HEK293 (cell line): ENCODE results near the gene RASGEF1B.
A peak's percentile ranks its signal among the peaks of the same experiment; 100 is the strongest.

ENCODE experiments used
- CTCF ChIA-PET: fragments of 350-600 bp; formaldehyde crosslinking; extraction: SDS; loops from one replicate; lab custom pipeline; 2021; ENCODE audit warnings: antibody characterized with exemption; lab: Yijun Ruan, JAX
- POLR2A ChIA-PET: fragments of 300-600 bp; formaldehyde crosslinking; extraction: SDS; loops from one replicate; lab custom pipeline; 2020; ENCODE audit warnings: antibody characterized with exemption, inconsistent platforms; lab: Yijun Ruan, JAX
- H3K27ac ChIP-seq: fragments of 200-500 bp; sonication (Bioruptor generic); 2 replicates; pipeline ENCODE4 v1.5.1; 2014; ENCODE audit warnings: low read depth, low read length, control low read depth, inconsistent platforms; ENCODE audit errors: extremely low read depth
- H3K36me3 ChIP-seq, 2 experiments: fragments of 200-500 bp in 1 of 2; sonication (Bioruptor generic) in 1 of 2; 1 replicate in 1 of 2; 2 replicates in 1 of 2; pipeline ENCODE4 v1.5.1; 2014 to 2017; ENCODE audit warnings: inconsistent platforms in 2 of 2, low read length in 2 of 2; ENCODE audit not compliant: control insufficient read depth in 2 of 2, insufficient read depth in 1 of 2
- H3K4me1 ChIP-seq: fragments of 200-500 bp; sonication (Bioruptor generic); 2 replicates; pipeline ENCODE4 v1.5.1; 2014; ENCODE audit warnings: mild to moderate bottlenecking, low read length, inconsistent platforms; ENCODE audit not compliant: control insufficient read depth, insufficient read depth
- H3K4me3 ChIP-seq: 2 replicates; pipeline ENCODE4 v1.5.1; 2011; ENCODE audit warnings: low read depth, mild to moderate bottlenecking, control low read depth, low read length, moderate library complexity
- H3K9me3 ChIP-seq: fragments of 200-500 bp; sonication (Bioruptor generic); 2 replicates; pipeline ENCODE4 v1.5.1; 2014; ENCODE audit warnings: low read depth, low read length, inconsistent platforms; ENCODE audit not compliant: control insufficient read depth, insufficient read depth
- FEZF1 ChIP-seq: fragments of 450-650 bp; formaldehyde crosslinking; IDR thresholded peaks from 2 replicates; pipeline ENCODE4 v1.5.1; 2016; ENCODE audit warnings: missing biosample characterization, missing genetic modification characterization
- KLF16 ChIP-seq: fragments of 450-650 bp; formaldehyde crosslinking; IDR thresholded peaks from 2 replicates; pipeline ENCODE4 v1.5.1; 2017; ENCODE audit warnings: missing biosample characterization, missing genetic modification characterization
- MEIS1 ChIP-seq: sonication (generic); formaldehyde crosslinking; IDR thresholded peaks from 2 replicates; pipeline ENCODE4 v1.8.1; 2022; ENCODE audit warnings: missing genetic modification reagents, mild to moderate bottlenecking, borderline replicate concordance
- TCF7L2 ChIP-seq: IDR thresholded peaks from 2 replicates; pipeline ENCODE4 v1.6.1; 2011; ENCODE audit warnings: low read depth, mild to moderate bottlenecking, inconsistent platforms, low read length, moderate library complexity, borderline replicate concordance
- ZNF510 ChIP-seq: fragments of 450-650 bp; formaldehyde crosslinking; IDR thresholded peaks from 2 replicates; pipeline ENCODE4 v1.5.1; 2018; ENCODE audit warnings: mild to moderate bottlenecking, missing genetic modification characterization, missing biosample characterization; ENCODE audit not compliant: insufficient replicate concordance
- ZNF654 ChIP-seq: fragments of 450-650 bp; formaldehyde crosslinking; IDR thresholded peaks from 2 replicates; pipeline ENCODE4 v1.5.1; 2016; ENCODE audit warnings: low read depth, missing biosample characterization, missing genetic modification characterization
- ZNF660 ChIP-seq: fragments of 450-650 bp; IDR thresholded peaks from 2 replicates; pipeline ENCODE4 v1.5.1; 2018; ENCODE audit warnings: missing biosample characterization, mild to moderate bottlenecking, missing genetic modification characterization
- TF ChIP-seq, protein P1 (sequence below): fragments of 450-650 bp; formaldehyde crosslinking; IDR thresholded peaks from 2 replicates; pipeline ENCODE4 v1.5.1; 2016; ENCODE audit warnings: missing biosample characterization, missing genetic modification characterization
- TF ChIP-seq, protein P2 (sequence below): fragments of 450-650 bp; formaldehyde crosslinking; IDR thresholded peaks from 2 replicates; pipeline ENCODE4 v1.5.1; 2016; ENCODE audit warnings: missing biosample characterization, missing genetic modification characterization
- TF ChIP-seq, protein P3 (sequence below): fragments of 450-650 bp; formaldehyde crosslinking; IDR thresholded peaks from 2 replicates; pipeline ENCODE4 v1.5.1; 2016; ENCODE audit warnings: missing biosample characterization, missing genetic modification characterization
- TF ChIP-seq, protein P4 (sequence below): fragments of 450-650 bp; formaldehyde crosslinking; IDR thresholded peaks from 2 replicates; pipeline ENCODE4 v1.5.1; 2017; ENCODE audit warnings: missing biosample characterization, missing genetic modification characterization

Gene RASGEF1B

DNA sequence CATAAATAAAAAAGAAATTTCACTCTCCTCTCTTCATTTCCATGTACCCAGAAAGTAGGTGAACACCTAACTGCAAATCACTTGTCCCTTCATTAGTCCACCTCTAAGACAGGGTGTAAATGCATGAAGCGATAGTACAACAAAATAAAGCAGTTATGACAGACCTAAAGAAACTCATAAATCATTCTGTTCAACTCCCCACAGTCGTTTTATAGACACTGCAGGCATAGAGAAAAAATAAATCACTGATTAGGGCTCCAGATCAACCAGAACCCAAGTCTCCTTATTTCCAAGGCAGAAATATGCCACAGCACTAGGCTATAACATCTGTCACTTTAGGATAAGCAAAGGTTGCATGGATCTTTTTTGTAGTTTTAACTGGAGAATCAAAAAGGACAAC, 3.0 kb downstream of the RASGEF1B start:
- TF ChIP-seq MEIS1 (CRISPR knock-in tag): no peak
- TF ChIP-seq, protein P1, sequence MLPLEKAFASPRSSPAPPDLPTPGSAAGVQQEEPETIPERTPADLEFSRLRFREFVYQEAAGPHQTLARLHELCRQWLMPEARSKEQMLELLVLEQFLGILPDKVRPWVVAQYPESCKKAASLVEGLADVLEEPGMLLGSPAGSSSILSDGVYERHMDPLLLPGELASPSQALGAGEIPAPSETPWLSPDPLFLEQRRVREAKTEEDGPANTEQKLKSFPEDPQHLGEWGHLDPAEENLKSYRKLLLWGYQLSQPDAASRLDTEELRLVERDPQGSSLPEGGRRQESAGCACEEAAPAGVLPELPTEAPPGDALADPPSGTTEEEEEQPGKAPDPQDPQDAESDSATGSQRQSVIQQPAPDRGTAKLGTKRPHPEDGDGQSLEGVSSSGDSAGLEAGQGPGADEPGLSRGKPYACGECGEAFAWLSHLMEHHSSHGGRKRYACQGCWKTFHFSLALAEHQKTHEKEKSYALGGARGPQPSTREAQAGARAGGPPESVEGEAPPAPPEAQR (tag by site-specific recombination): no peak
- TF ChIP-seq FEZF1 (tag by site-specific recombination): 0 out of 2 replicates have a peak, but pooled peaks have one; percentile 24
- TF ChIP-seq, all 188 proteins: peak for 1
- no peak overlapping the region for H3K4me3 ChIP-seq
- H3K9me3 ChIP-seq: no peaks in the 10 kb centered on the region
- H3K27ac ChIP-seq: no peak overlapping the region
- ChIA-PET POLR2A (no interaction called here), CTCF (interaction anchor here (1.5 kb wide), 1 partner anchor 376 kb away, joined by 9 read pairs; no protein-coding TSS in a partner anchor)
- H3K36me3 ChIP-seq: no peaks in the 10 kb centered on the region
- H3K4me1 ChIP-seq: peaks cover 11% of the 10 kb centered on the region

DNA sequence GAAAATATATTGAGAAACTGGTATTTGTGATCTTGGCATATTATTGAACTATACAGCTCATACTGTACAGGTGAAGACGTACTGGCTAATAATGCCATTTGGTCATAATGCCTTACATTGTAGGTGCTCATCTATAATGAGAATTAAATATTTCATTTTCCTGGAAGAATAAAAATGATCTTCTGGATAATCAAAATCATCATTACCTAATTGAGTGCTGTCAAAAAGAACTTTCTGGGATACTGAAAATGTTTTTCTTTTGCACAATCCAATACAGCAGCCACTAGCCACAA, 4.1 kb downstream of the RASGEF1B start:
- POLR2A ChIA-PET: interaction anchor here (1.1 kb wide), 1 partner anchor 51 kb away, joined by 4 read pairs; no protein-coding TSS in a partner anchor
- Histone ChIP-seq H3K4me1 (peaks cover 11% of the 10 kb centered on the region), H3K36me3 (no peaks in the 10 kb centered on the region), H3K27ac (no peak overlapping the region), H3K9me3 (no peaks in the 10 kb centered on the region), H3K4me3 (no peak overlapping the region)
- no peak for TF ChIP-seq ZNF510 (tag by site-specific recombination)
- CTCF ChIA-PET: interaction anchor here (0.6 to 1.8 kb wide), 21 partner anchors 12 to 670 kb away, joined by 3 to 25 read pairs (median 3); no protein-coding TSS in a partner anchor

DNA sequence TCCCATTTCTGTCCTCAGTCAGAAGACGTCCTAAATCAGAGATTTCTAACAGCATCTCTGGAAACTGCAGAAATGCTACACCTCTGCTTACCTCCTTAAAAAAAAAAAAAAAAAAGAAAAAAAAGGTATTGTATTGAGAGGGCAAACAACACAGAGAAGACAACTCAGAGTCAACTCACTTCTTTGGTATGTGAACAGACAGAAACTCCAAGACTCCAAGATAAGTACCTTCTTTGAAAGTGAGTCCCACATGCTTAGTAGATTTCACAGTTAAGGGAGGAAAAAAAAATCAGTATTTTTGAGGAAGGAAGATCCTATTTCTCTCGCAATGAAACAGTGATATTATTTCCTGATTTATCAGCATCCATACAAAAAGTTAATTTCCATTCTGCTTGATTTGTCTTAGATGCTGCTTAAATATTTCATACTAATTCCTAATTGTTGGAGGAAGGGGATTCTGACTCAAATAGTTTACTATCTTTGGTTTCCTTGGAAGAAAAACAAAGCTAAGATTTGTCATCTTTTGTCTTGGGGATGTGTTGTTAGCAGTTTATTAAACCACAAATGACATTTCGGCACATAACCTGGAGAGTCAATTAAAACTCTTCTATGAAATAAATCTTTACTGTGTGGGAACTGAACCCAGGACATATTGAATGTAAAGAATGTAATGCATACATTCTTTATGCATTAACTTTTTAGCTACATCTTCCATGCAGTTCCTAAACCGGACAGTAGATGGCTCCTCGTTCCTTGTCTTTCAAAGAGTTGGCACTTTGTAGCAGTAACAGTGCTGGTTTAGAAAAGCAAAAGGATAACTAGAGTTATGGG, 4.7 kb downstream of the RASGEF1B start:
- Histone ChIP-seq H3K4me3 (no peak overlapping the region), H3K9me3 (no peaks in the 10 kb centered on the region), H3K36me3 (no peaks in the 10 kb centered on the region), H3K4me1 (peaks cover 11% of the 10 kb centered on the region), H3K27ac (no peak overlapping the region)
- ChIA-PET POLR2A (interaction anchor here (1.1 kb wide), 1 partner anchor 52 kb away, joined by 4 read pairs; no protein-coding TSS in a partner anchor), CTCF (interaction anchor here (0.6 to 1.8 kb wide), 21 partner anchors 11 to 1785 kb away, joined by 3 to 25 read pairs (median 3); no protein-coding TSS in a partner anchor)
- peak; percentile 72 for TF ChIP-seq ZNF660
- TF ChIP-seq, protein P2, sequence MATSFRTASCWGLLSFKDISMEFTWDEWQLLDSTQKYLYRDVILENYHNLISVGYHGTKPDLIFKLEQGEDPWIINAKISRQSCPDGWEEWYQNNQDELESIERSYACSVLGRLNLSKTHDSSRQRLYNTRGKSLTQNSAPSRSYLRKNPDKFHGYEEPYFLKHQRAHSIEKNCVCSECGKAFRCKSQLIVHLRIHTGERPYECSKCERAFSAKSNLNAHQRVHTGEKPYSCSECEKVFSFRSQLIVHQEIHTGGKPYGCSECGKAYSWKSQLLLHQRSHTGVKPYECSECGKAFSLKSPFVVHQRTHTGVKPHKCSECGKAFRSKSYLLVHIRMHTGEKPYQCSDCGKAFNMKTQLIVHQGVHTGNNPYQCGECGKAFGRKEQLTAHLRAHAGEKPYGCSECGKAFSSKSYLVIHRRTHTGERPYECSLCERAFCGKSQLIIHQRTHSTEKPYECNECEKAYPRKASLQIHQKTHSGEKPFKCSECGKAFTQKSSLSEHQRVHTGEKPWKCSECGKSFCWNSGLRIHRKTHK (tag by site-specific recombination): no peak
- TF ChIP-seq, protein P3, sequence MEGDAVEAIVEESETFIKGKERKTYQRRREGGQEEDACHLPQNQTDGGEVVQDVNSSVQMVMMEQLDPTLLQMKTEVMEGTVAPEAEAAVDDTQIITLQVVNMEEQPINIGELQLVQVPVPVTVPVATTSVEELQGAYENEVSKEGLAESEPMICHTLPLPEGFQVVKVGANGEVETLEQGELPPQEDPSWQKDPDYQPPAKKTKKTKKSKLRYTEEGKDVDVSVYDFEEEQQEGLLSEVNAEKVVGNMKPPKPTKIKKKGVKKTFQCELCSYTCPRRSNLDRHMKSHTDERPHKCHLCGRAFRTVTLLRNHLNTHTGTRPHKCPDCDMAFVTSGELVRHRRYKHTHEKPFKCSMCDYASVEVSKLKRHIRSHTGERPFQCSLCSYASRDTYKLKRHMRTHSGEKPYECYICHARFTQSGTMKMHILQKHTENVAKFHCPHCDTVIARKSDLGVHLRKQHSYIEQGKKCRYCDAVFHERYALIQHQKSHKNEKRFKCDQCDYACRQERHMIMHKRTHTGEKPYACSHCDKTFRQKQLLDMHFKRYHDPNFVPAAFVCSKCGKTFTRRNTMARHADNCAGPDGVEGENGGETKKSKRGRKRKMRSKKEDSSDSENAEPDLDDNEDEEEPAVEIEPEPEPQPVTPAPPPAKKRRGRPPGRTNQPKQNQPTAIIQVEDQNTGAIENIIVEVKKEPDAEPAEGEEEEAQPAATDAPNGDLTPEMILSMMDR: peak; percentile 42; the same call in 1 of the 2 replicates
- TF ChIP-seq ZNF654: peak; percentile 81

DNA sequence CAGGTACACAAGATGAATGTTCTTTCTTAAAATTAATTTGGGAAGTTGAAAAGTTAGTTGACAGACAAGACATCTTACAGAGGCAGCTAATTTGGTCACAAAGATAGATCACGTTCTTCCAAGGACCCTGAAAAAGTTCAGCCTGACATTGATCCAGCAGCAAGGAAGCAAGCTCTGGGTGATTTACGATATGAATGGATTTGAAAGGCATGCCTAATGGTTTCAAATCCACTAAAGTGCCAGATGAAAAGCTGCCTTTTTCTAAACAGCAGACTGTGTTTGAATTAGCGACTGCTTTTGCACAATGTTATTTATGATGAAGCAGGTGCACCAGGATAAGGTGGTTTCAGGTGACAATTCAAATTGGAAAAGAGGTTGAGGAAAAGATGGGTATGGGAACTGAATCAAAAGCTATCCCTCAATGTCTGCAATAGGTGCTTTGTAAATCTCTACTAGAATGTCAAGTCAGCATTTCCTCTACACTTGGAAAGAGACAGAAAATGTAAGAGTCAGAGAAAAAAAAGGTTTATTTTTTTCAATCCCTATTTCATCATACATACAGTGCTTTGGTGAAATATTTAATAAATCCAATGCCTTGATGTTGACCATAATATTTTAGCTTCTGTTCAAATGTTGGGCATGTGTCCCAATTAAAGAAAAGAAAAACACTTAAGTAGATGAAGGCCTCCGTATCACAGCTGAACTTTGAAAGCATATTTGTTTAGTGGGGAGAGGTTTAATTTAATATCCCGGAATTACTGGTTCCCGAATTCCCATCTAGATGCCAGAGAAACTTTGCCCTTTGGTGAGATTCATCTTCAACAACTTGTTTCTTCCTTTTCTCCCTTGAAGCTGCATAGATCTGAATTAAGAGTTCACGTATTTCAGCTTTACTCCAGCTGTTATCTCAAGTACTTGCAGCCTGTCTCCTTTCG, 6.0 kb downstream of the RASGEF1B start:
- Histone ChIP-seq H3K36me3 (no peaks in the 10 kb centered on the region), H3K4me3 (no peak overlapping the region), H3K27ac (no peak overlapping the region), H3K4me1 (peaks cover 11% of the 10 kb centered on the region), H3K9me3 (no peaks in the 10 kb centered on the region)
- TF ChIP-seq KLF16 (tag by site-specific recombination): no peak
- peak; percentile 30; the same call in 1 of the 2 replicates for TF ChIP-seq TCF7L2
- TF ChIP-seq, protein P4, sequence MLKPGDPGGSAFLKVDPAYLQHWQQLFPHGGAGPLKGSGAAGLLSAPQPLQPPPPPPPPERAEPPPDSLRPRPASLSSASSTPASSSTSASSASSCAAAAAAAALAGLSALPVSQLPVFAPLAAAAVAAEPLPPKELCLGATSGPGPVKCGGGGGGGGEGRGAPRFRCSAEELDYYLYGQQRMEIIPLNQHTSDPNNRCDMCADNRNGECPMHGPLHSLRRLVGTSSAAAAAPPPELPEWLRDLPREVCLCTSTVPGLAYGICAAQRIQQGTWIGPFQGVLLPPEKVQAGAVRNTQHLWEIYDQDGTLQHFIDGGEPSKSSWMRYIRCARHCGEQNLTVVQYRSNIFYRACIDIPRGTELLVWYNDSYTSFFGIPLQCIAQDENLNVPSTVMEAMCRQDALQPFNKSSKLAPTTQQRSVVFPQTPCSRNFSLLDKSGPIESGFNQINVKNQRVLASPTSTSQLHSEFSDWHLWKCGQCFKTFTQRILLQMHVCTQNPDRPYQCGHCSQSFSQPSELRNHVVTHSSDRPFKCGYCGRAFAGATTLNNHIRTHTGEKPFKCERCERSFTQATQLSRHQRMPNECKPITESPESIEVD: 0 out of 2 replicates have a peak, but pooled peaks have one; percentile 8
- ChIA-PET CTCF (interaction anchor here (1.4 to 2.6 kb wide), 3 partner anchors 379 to 803 kb away, joined by 3 to 10 read pairs (median 4); no protein-coding TSS in a partner anchor), POLR2A (no interaction called here)
